ENCODE data around the gene NSD2.

Gene NSD2

DNA sequence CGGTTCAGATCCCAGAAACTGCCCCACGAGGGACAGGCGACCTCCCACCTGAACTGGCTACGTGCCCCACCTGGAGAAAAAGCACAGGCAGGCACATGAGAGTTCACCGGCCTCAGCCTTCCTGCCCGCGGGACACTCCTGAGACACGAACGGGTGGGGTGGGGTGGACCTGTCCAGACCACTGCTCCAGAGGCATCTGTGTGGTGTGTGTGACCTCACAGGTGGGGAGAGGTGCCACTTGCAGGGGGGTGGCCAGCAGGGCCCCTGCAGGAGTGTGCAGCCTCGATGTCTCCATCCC, 119.1 kb downstream of the NSD2 start:
- H3K9me3 ChIP-seq (ENCODE audit: insufficient read depth, low read length, severe bottlenecking), result no peaks in the 10 kb centered on the region
- H3K9ac ChIP-seq (ENCODE audit: low read depth, low read length), result no peak overlapping the region
- peaks cover 61% of the 10 kb centered on the region for H3K79me2 ChIP-seq (ENCODE audit: insufficient read depth, low read length)
- no peak overlapping the region for H3K4me3 ChIP-seq (ENCODE audit: low read depth in 1 of 2, low read length in 2 of 2)
- no peak overlapping the region for H3K4me2 ChIP-seq (ENCODE audit: insufficient read depth, low read length)
- peaks cover 76% of the 10 kb centered on the region for H4K20me1 ChIP-seq (ENCODE audit: insufficient read depth, low read length)
- no peaks in the 10 kb centered on the region for H3K27me3 ChIP-seq (ENCODE audit: insufficient read depth, low read length, poor library complexity)
- DNase-seq (no peak), ATAC-seq (ENCODE audit: insufficient read depth, low read depth) (no peak)
- H2AFZ ChIP-seq (ENCODE audit: low read depth, low read length), result no peak overlapping the region
- H3K36me3 ChIP-seq (ENCODE audit: insufficient read depth, low read length), result peaks cover 74% of the 10 kb centered on the region
- H3K4me1 ChIP-seq (ENCODE audit: insufficient read depth, low read length), result no peaks in the 10 kb centered on the region
- no peak overlapping the region for H3K27ac ChIP-seq (ENCODE audit: low read length)
- no peak for TF ChIP-seq EZH2 (IDR thresholded peaks at IDR 0.05; ENCODE audit: borderline replicate concordance, low read depth, low read length, severe bottlenecking)
- no peak for TF ChIP-seq CTCF (IDR thresholded peaks at IDR 0.05; ENCODE audit: borderline replicate concordance, extremely low read depth, low read length, poor library complexity, severe bottlenecking)

DNA sequence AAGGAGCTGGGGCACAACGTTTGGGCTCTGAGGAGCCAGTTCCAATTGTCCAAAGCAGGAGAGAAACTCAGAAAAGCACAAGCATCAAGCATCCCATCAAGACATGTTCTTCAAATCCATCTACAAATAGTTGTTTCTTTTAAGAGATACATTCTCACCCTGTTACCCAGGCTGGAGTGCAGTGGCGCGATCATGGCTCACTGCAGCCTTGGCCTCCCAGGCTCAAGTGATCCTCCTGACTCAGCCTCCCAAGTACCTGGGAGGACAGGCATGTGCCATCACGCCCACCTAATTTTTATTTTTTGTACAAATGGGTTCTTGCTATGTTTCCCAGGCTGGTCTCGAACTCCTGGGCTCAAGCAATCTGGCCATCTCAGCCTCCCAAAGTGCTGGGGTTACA, 119.5 kb downstream of the NSD2 start:
- DNase-seq (no peak), ATAC-seq (ENCODE audit: insufficient read depth, low read depth) (no peak)
- no peak overlapping the region for H3K4me2 ChIP-seq (ENCODE audit: insufficient read depth, low read length)
- H3K9ac ChIP-seq (ENCODE audit: low read depth, low read length), result no peak overlapping the region
- no peak overlapping the region for H3K4me3 ChIP-seq (ENCODE audit: low read depth in 1 of 2, low read length in 2 of 2)
- H4K20me1 ChIP-seq (ENCODE audit: insufficient read depth, low read length), result peaks cover 75% of the 10 kb centered on the region
- H2AFZ ChIP-seq (ENCODE audit: low read depth, low read length), result no peak overlapping the region
- peaks cover 65% of the 10 kb centered on the region for H3K79me2 ChIP-seq (ENCODE audit: insufficient read depth, low read length)
- H3K36me3 ChIP-seq (ENCODE audit: insufficient read depth, low read length), result peaks cover 72% of the 10 kb centered on the region
- no peaks in the 10 kb centered on the region for H3K9me3 ChIP-seq (ENCODE audit: insufficient read depth, low read length, severe bottlenecking)
- no peak overlapping the region for H3K27ac ChIP-seq (ENCODE audit: low read length)
- no peaks in the 10 kb centered on the region for H3K27me3 ChIP-seq (ENCODE audit: insufficient read depth, low read length, poor library complexity)
- no peaks in the 10 kb centered on the region for H3K4me1 ChIP-seq (ENCODE audit: insufficient read depth, low read length)
- TF ChIP-seq CTCF (IDR thresholded peaks at IDR 0.05; ENCODE audit: borderline replicate concordance, extremely low read depth, low read length, poor library complexity, severe bottlenecking), result no peak
- TF ChIP-seq EZH2 (IDR thresholded peaks at IDR 0.05; ENCODE audit: borderline replicate concordance, low read depth, low read length, severe bottlenecking), result no peak

- TF ChIP-seq EZH2 (IDR thresholded peaks at IDR 0.05; ENCODE audit: borderline replicate concordance, low read depth, low read length, severe bottlenecking) (no peak), CTCF (IDR thresholded peaks at IDR 0.05; ENCODE audit: borderline replicate concordance, extremely low read depth, low read length, poor library complexity, severe bottlenecking) (no peak)
- H3K36me3 ChIP-seq (ENCODE audit: insufficient read depth, low read length), result peaks cover 71% of the 10 kb centered on the region
- H3K4me2 ChIP-seq (ENCODE audit: insufficient read depth, low read length), result no peak overlapping the region
- no peak for ATAC-seq (ENCODE audit: insufficient read depth, low read depth)
- H3K4me3 ChIP-seq (ENCODE audit: low read depth in 1 of 2, low read length in 2 of 2), result no peak overlapping the region
- H3K27ac ChIP-seq (ENCODE audit: low read length), result no peak overlapping the region
- H2AFZ ChIP-seq (ENCODE audit: low read depth, low read length), result no peak overlapping the region
- H4K20me1 ChIP-seq (ENCODE audit: insufficient read depth, low read length), result peaks cover 75% of the 10 kb centered on the region
- no peaks in the 10 kb centered on the region for H3K9me3 ChIP-seq (ENCODE audit: insufficient read depth, low read length, severe bottlenecking)
- H3K79me2 ChIP-seq (ENCODE audit: insufficient read depth, low read length), result peaks cover 69% of the 10 kb centered on the region
- no peak overlapping the region for H3K9ac ChIP-seq (ENCODE audit: low read depth, low read length)
- DNase-seq, result no peak
- H3K4me1 ChIP-seq (ENCODE audit: insufficient read depth, low read length), result no peaks in the 10 kb centered on the region
- no peaks in the 10 kb centered on the region for H3K27me3 ChIP-seq (ENCODE audit: insufficient read depth, low read length, poor library complexity)
Observed at GRCh38 chr4:1991087-1991486, 119.9 kb downstream of the NSD2 start.

All from DND-41 (cell line).